GM10847 (cell line): ENCODE measurements around the gene LCE3E.

ENCODE experiments used
- POLR2A ChIP-seq: IDR thresholded peaks from 2 replicates; pipeline ENCODE4 v1.6.1; 2011; ENCODE audit not compliant: insufficient read length; ENCODE audit errors: extremely low read depth

LCE3E gene

GRCh38 chr1:152566681-152567080 is at the start of gene LCE3E:
TSS of gene LCE3E (minus strand) at chr1:152566780. CDS start at chr1:152566208, 572 bp downstream.
- TF ChIP-seq POLR2A: no peak

GRCh38 chr1:152613511-152613910 is 46.9 kb upstream of the LCE3E start, which contains the start of gene LCE3B:
TSS of gene LCE3B (plus strand) at chr1:152613811. CDS start at chr1:152613811, 0 bp downstream.
- no peak for TF ChIP-seq POLR2A

- no peak for TF ChIP-seq POLR2A
Observed at GRCh38 chr1:152599934-152600333, 33.4 kb upstream of the LCE3E start, which contains the start of gene LCE3C. TSS of gene LCE3C (plus strand) at chr1:152600234. CDS start at chr1:152600732, 498 bp downstream.

GRCh38 chr1:152596986-152597385 is 30.4 kb upstream of the LCE3E start:
- TF ChIP-seq POLR2A: no peak

GRCh38 chr1:152585586-152585985 is 19.0 kb upstream of the LCE3E start:
- TF ChIP-seq POLR2A: no peak

- no peak for TF ChIP-seq POLR2A
Observed at GRCh38 chr1:152582647-152583046, 16.1 kb upstream of the LCE3E start.

GRCh38 chr1:152580433-152580832 is 13.9 kb upstream of the LCE3E start, which contains the start of gene LCE3D:
TSS of gene LCE3D (minus strand) at chr1:152580516. CDS start at chr1:152579936, 580 bp downstream.
- TF ChIP-seq POLR2A: no peak

GRCh38 chr1:152577168-152577567 is 10.6 kb upstream of the LCE3E start:
- TF ChIP-seq POLR2A: no peak

- no peak for TF ChIP-seq POLR2A
Observed at GRCh38 chr1:152565535-152566215, 905 bp downstream of the LCE3E start.

- TF ChIP-seq POLR2A: no peak
Observed at GRCh38 chr1:152565115-152565514, 1.5 kb downstream of the LCE3E start.

- TF ChIP-seq POLR2A: no peak
Observed at GRCh38 chr1:152546704-152547103, 19.9 kb downstream of the LCE3E start.

- TF ChIP-seq POLR2A: no peak
Observed at GRCh38 chr1:152543820-152544219, 22.8 kb downstream of the LCE3E start.

GRCh38 chr1:152539901-152540300 is 26.7 kb downstream of the LCE3E start:
- TF ChIP-seq POLR2A: no peak

GRCh38 chr1:152537496-152537895 is 29.1 kb downstream of the LCE3E start:
- TF ChIP-seq POLR2A: no peak

- no peak for TF ChIP-seq POLR2A
Observed at GRCh38 chr1:152535774-152536173, 30.8 kb downstream of the LCE3E start.

- no peak for TF ChIP-seq POLR2A
Observed at GRCh38 chr1:152533327-152533938, 33.1 kb downstream of the LCE3E start.
